Measurements from ENCODE around the gene NPAS3. TPM values are rescaled to one million over a fixed set of nuclear protein-coding genes. Genes with fewer than 3 reads are reported as not detected.

Gene NPAS3
- total RNA-seq, 4 donors from 2014 or later: 4.0 to 12.2 (median 5.6) TPM

DNA sequence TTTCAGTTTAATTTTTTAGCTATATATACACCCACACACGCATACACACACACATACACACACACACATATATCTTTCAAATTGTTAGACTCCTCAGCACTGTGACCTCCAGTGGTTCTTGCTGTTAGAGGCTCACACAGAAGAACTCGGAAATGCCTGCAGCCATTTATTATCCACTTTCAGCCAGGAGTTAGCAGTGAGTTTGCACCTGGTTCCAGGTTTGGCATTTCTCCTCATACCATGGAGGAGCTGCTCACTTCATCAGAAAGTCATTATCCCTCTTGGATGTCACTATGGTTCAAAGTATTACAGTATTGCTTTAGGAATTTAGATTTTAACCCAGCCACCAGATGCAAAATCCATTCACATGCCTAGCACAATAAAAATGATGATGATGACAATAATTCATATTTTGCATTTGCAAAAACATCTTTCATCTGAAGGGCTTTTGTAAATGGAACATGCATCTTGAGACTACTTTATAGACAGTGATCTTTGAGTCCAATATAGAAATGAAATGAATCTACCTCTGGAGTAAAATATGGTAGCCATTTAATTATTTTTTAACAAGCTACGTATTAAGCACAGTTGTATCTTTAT, 42.3 kb downstream of the NPAS3 start:
- H3K36me3 ChIP-seq: no peaks in the 10 kb centered on the region
- WGBS, 2 donors: 79 to 83% methylated on average over 3 of the region's 3 CpGs
- no peaks in the 10 kb centered on the region for H3K27me3 ChIP-seq
- DNase-seq: no peak
- H3K4me1 ChIP-seq: peaks cover 0 to 2% of the 10 kb centered on the region in 2 donors
- no peak overlapping the region for H3K27ac ChIP-seq
- intact Hi-C loops (cut with DNase I): no loop called here
- H3K4me3 ChIP-seq (replicated peaks in 1 of 3): no peak overlapping the region
- H3K9me3 ChIP-seq: no peaks in the 10 kb centered on the region
- TF ChIP-seq POLR2A (IDR thresholded peaks at IDR 0.05): no peak
- TF ChIP-seq, protein P1, sequence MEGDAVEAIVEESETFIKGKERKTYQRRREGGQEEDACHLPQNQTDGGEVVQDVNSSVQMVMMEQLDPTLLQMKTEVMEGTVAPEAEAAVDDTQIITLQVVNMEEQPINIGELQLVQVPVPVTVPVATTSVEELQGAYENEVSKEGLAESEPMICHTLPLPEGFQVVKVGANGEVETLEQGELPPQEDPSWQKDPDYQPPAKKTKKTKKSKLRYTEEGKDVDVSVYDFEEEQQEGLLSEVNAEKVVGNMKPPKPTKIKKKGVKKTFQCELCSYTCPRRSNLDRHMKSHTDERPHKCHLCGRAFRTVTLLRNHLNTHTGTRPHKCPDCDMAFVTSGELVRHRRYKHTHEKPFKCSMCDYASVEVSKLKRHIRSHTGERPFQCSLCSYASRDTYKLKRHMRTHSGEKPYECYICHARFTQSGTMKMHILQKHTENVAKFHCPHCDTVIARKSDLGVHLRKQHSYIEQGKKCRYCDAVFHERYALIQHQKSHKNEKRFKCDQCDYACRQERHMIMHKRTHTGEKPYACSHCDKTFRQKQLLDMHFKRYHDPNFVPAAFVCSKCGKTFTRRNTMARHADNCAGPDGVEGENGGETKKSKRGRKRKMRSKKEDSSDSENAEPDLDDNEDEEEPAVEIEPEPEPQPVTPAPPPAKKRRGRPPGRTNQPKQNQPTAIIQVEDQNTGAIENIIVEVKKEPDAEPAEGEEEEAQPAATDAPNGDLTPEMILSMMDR (IDR thresholded peaks at IDR 0.05): no peak

DNA sequence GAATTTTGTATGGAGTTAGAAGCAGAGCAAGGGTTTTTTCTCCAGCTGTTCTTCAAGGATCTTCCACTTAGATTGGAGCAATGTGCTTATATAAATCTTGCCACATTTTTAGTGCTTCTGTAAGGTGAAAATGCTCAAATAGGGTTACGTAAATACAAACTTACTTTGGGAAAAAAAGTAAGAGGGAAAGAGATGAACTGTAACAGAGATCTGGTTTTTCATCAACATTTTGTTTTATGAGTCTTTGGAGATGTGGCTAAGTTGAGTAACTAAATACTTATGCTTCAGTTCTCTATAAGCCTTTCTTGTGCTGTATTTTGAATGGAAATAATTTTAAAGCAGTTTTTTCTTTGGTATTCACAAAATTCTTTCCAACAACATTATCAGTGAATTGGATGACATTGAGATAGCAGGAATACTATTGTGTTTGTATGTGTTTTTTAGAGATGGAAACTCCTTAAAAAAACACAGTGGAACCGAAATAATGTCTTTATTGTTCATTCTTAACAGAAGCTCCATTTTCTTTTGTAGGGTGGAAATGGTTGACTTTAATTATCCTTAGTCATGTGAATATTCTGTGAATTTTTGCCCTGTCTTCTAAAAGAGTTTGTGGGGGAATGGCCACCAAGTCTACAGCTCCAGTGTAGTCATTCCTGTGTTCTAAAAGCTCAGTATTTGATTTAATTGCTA, 45.7 kb downstream of the NPAS3 start:
- TF ChIP-seq POLR2A (IDR thresholded peaks at IDR 0.05): no peak
- TF ChIP-seq, protein P1 (IDR thresholded peaks at IDR 0.05): no peak
- Histone ChIP-seq H3K4me3 (replicated peaks in 1 of 3) (no peak overlapping the region), H3K4me1 (no peaks in the 10 kb centered on the region), H3K27ac (no peak overlapping the region), H3K9me3 (no peaks in the 10 kb centered on the region), H3K36me3 (no peaks in the 10 kb centered on the region), H3K27me3 (no peaks in the 10 kb centered on the region)
- DNase-seq: no peak
- intact Hi-C loops (cut with DNase I): no loop called here
- 92 to 94% methylated on average over 2 of the region's 2 CpGs for WGBS, 2 donors

DNA sequence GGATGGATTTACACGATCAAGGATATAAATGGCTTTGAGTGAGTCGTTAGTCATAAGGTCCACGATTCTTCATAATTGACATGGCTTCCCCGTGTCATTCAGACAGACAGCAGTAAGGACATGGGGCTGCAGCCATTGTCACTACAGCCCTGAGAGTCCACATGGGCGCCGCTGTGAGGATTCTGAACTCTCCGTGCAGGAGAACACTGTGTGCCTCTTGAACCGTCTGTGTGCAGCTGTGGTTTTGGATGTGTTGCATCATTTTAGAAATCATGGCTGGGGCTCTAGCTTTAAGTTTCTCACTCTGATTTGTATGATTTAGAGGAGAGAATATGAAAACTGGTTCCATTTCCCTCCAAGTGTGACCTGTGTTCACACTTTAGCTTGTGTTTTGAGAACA, 47.2 kb downstream of the NPAS3 start:
- H3K36me3 ChIP-seq: no peaks in the 10 kb centered on the region
- no peaks in the 10 kb centered on the region for H3K9me3 ChIP-seq
- no peak for DNase-seq
- no peak overlapping the region for H3K4me3 ChIP-seq (replicated peaks in 1 of 3)
- H3K27ac ChIP-seq: no peak overlapping the region
- H3K4me1 ChIP-seq: no peaks in the 10 kb centered on the region
- H3K27me3 ChIP-seq: no peaks in the 10 kb centered on the region
- intact Hi-C loops (cut with DNase I): no loop called here
- TF ChIP-seq POLR2A (IDR thresholded peaks at IDR 0.05): no peak
- TF ChIP-seq, protein P1 (IDR thresholded peaks at IDR 0.05): no peak
- WGBS, 2 donors: 92 to 93% methylated on average over 8 of the region's 8 CpGs

DNA sequence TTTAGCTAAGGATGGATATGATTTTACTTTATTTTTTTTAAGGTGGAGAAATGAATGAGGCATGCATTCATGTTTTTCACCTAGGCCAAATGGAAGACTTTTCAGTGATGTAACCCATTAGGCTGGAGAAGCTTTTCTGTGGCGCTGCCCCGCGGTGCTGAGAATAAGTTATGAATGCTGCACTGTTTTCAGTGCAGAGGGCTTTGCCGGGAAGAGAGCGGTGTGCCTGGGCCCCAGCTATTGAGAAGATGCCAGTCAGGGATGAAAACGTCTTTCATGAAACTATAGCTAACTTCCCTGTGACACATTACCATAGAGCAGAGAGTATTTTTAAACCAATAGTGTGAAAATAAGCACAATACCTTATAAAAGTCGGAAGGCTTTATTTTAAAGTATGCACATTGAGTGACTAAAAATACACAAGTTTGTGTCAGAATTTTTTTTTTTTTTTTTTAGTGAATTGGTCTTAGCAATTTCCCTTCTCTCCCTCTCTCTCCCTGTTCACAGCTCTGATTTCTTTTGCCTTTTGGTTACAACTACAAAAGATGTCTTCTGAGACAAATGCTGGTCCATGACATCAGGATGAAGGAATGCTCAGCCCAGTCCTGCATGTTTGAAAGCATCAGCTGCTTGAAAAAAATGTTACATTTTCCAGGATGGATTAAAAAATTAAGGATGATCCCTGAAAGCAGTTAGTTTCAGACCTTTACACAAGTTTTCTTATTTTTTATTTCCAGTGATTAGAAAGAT, 48.3 kb downstream of the NPAS3 start:
- Histone ChIP-seq H3K36me3 (no peaks in the 10 kb centered on the region), H3K9me3 (no peaks in the 10 kb centered on the region), H3K4me1 (no peaks in the 10 kb centered on the region), H3K27ac (no peak overlapping the region), H3K4me3 (replicated peaks in 1 of 3) (no peak overlapping the region), H3K27me3 (no peaks in the 10 kb centered on the region)
- intact Hi-C loops (cut with DNase I): no loop called here
- no peak for DNase-seq
- 77% methylated on average over 7 of the region's 7 CpGs for WGBS, 2 donors
- no peak for TF ChIP-seq POLR2A (IDR thresholded peaks at IDR 0.05)
- TF ChIP-seq, protein P1 (IDR thresholded peaks at IDR 0.05): no peak

DNA sequence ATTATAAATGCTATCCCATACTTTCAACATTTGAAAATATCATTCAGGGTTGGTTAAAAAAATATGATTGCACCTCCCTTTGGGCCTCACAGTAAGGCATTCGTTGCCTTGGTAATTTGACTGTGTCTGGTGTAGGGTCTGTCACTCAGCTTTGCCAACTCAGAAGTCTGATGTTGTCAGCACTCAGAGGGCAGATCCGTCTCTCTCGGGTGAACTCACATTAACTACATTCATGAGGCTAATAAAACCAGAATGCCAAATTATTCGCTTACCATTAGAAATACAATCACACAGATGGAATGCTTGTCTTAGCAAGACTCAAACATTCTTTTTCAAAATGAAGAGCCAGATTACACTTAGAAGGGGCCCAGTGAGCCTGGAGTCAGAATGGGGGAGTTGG, 53.0 kb downstream of the NPAS3 start:
- no peaks in the 10 kb centered on the region for H3K27me3 ChIP-seq
- 91 to 96% methylated on average over 4 of the region's 4 CpGs for WGBS, 2 donors
- intact Hi-C loops (cut with DNase I): no loop called here

More for the DNA sequence above, 53.0 kb downstream of the NPAS3 start:
- Histone ChIP-seq H3K4me1 (no peaks in the 10 kb centered on the region), H3K36me3 (no peaks in the 10 kb centered on the region), H3K27ac (no peak overlapping the region), H3K9me3 (no peaks in the 10 kb centered on the region), H3K4me3 (replicated peaks in 1 of 3) (no peak overlapping the region)
- DNase-seq: no peak
- no peak for TF ChIP-seq POLR2A (IDR thresholded peaks at IDR 0.05)
- TF ChIP-seq, protein P1 (IDR thresholded peaks at IDR 0.05): no peak
